ENCODE measurements around the gene TLX2. TPM values are rescaled to one million over a fixed set of nuclear protein-coding genes. Genes with fewer than 3 reads are reported as not detected.

Gene TLX2
- total and polyA plus RNA-seq, 2 of the 4 experiments (the other 2 are of a cell fraction) = not detected

DNA sequence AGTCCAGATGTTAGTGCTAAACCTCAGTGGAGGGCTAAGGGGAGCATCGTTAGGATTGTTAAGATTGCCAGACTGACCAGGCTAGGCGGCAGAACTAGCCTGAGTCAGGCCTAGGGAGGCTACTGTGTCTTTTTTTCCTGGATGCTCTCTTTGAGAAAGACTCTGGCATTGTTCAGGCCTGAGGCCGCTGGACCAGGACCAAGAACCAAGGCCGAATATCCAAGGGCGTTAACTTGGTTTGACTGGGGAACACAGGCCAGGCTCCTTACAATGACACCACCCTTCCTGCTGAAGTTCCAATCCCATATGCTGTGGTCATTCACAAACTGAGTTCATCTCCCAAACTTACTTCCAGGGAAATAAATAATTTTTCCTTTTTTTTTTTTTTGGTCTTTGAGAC, 26.0 kb downstream of the TLX2 start:
- Histone ChIP-seq H3K9me1 (ENCODE audit: insufficient read depth, low read length) (no peaks in the 10 kb centered on the region), H3K9ac (ENCODE audit: low read depth, low read length) (no peak overlapping the region), H3K4ac (ENCODE audit: low read depth, low read length) (no peak overlapping the region), H3K18ac (ENCODE audit: low read depth, low read length) (no peak overlapping the region), H2AFZ (replicated peaks; ENCODE audit: low read length, poor library complexity) (no peak overlapping the region), H3K4me1 (ENCODE audit: control insufficient read depth, insufficient read depth, low read length) (no peaks in the 10 kb centered on the region), H4K8ac (ENCODE audit: low read depth in 2 of 2, low read length in 2 of 2) (no peak overlapping the region), H3K4me3 (ENCODE audit: insufficient read depth, low read depth, low read length) (no peak overlapping the region), H3K9me3 (ENCODE audit: control insufficient read depth, insufficient read depth, low read length) (no peaks in the 10 kb centered on the region), H2AK9ac (replicated peaks; ENCODE audit: low read depth, low read length, poor library complexity) (no peak overlapping the region), H3K27me3 (ENCODE audit: control insufficient read depth, insufficient read depth, low read length) (no peaks in the 10 kb centered on the region), H2BK5ac (ENCODE audit: low read depth, low read length, poor library complexity, severe bottlenecking) (no peak overlapping the region), H2AK5ac (ENCODE audit: low read depth, low read length) (no peak overlapping the region), H3K4me2 (ENCODE audit: low read depth, low read length) (no peak overlapping the region), H3K23ac (ENCODE audit: low read depth, low read length) (no peak overlapping the region), H2BK15ac (ENCODE audit: low read depth, low read length) (no peak overlapping the region), H2BK20ac (ENCODE audit: low read depth, low read length) (no peak overlapping the region), H3K14ac (replicated peaks; ENCODE audit: low read depth, low read length) (no peak overlapping the region), H2BK120ac (ENCODE audit: low read depth, low read length) (no peak overlapping the region), H3K27ac (ENCODE audit: insufficient read depth, low read length) (no peak overlapping the region), H4K5ac (ENCODE audit: low read depth, low read length) (no peak overlapping the region), H3K79me1 (ENCODE audit: low read depth in 1 of 2, low read length in 2 of 2) (no peaks in the 10 kb centered on the region), H4K20me1 (ENCODE audit: insufficient read depth, low read length) (no peaks in the 10 kb centered on the region), H3K56ac (ENCODE audit: extremely low read depth, insufficient read depth, low read length) (no peak overlapping the region), H4K91ac (ENCODE audit: insufficient read depth, low read depth, low read length) (no peak overlapping the region), H3K36me3 (ENCODE audit: control insufficient read depth, insufficient read depth, low read length) (peaks cover 12% of the 10 kb centered on the region)
- in situ Hi-C loops (cut with MboI; ENCODE audit: low sequenced_read_pairs) (no loop called here), intact Hi-C loops (cut with micrococcal nuclease) (no loop called here), dilution Hi-C loops (cut with HindIII; ENCODE audit: low sequenced_read_pairs, unreplicated experiment) (no loop called here)
- POLR2A ChIA-PET (ENCODE audit: unreplicated experiment) = no interaction called here
- WGBS, 2 experiments (ENCODE audit: extremely low coverage in 2 of 2, insufficient read length in 1 of 2) = 100% methylated on average over 1 of the region's 5 CpGs; no CpG with 5 or more reads in 1 of the 2 experiments
- TF ChIP-seq MXI1 (IDR thresholded peaks at IDR 0.05; ENCODE audit: borderline replicate concordance, low read depth, low read length) (no peak), CEBPB (IDR thresholded peaks at IDR 0.05; ENCODE audit: low read depth, low read length) (no peak), BHLHE40 (IDR thresholded peaks at IDR 0.05; ENCODE audit: low read depth, low read length) (no peak), MAFK (IDR thresholded peaks at IDR 0.05; ENCODE audit: low read depth, low read length) (no peak), ELK1 (IDR thresholded peaks at IDR 0.05; ENCODE audit: borderline replicate concordance, low read depth, low read length) (no peak), CHD1 (IDR thresholded peaks at IDR 0.05; ENCODE audit: low read depth, low read length) (no peak), POLR2A (IDR thresholded peaks at IDR 0.05; ENCODE audit: low read depth, low read length) (no peak), CTCF (conservative IDR thresholded peaks at IDR 0.05; ENCODE audit: low read depth, low read length) (no peak), RCOR1 (IDR thresholded peaks at IDR 0.05; ENCODE audit: insufficient replicate concordance, low read length) (no peak), FOS (IDR thresholded peaks at IDR 0.05; ENCODE audit: low read depth, low read length) (no peak), MAZ (IDR thresholded peaks at IDR 0.05; ENCODE audit: borderline replicate concordance, low read depth, low read length) (no peak), NFE2L2 (IDR thresholded peaks at IDR 0.05; ENCODE audit: low read depth, low read length) (no peak), RFX5 (IDR thresholded peaks at IDR 0.05; ENCODE audit: low read depth, low read length) (no peak), SMC3 (IDR thresholded peaks at IDR 0.05; ENCODE audit: low read depth, low read length) (no peak)
- CTCF ChIA-PET = no interaction called here
- DNase-seq = no peak
- no TSS peak for BruUV-seq (replicated peaks)
- no peak for ATAC-seq (ENCODE audit: low read depth)
